IMR-90 (cell line): ENCODE data around the gene ANKHD1.

Source experiments
- CTCF ChIP-seq: conservative IDR thresholded peaks from 2 replicates; pipeline ENCODE4 v1.5.1; 2012; ENCODE audit warnings: mild to moderate bottlenecking, low read depth, low read length, improper control_type of control experiment
- ELK1 ChIP-seq: fragments of 150-350 bp; IDR thresholded peaks from 2 replicates; pipeline ENCODE4 v1.6.1; 2016; ENCODE audit warnings: low read depth, mild to moderate bottlenecking, low read length, moderate library complexity, borderline replicate concordance
- RAD21 ChIP-seq: IDR thresholded peaks from 2 replicates; pipeline ENCODE4 v1.6.1; 2012; ENCODE audit warnings: low read length, improper control_type of control experiment

- no peak for TF ChIP-seq RAD21
- TF ChIP-seq CTCF, result no peak
- no peak for TF ChIP-seq ELK1
Observed at GRCh38 chr5:140363631-140364471, 37.8 kb upstream of the ANKHD1 start.
